Measurements from ENCODE around the gene STAMBP. TPM values are rescaled to one million over a fixed set of nuclear protein-coding genes. Genes with fewer than 3 reads are reported as not detected.

Gene STAMBP
- total and polyA plus RNA-seq, 2 of the 13 experiments (the other 11 are each of a cell fraction or from before 2014, with no cell fraction given): 49.6 to 53.2 TPM

- TF ChIP-seq, protein P1, sequence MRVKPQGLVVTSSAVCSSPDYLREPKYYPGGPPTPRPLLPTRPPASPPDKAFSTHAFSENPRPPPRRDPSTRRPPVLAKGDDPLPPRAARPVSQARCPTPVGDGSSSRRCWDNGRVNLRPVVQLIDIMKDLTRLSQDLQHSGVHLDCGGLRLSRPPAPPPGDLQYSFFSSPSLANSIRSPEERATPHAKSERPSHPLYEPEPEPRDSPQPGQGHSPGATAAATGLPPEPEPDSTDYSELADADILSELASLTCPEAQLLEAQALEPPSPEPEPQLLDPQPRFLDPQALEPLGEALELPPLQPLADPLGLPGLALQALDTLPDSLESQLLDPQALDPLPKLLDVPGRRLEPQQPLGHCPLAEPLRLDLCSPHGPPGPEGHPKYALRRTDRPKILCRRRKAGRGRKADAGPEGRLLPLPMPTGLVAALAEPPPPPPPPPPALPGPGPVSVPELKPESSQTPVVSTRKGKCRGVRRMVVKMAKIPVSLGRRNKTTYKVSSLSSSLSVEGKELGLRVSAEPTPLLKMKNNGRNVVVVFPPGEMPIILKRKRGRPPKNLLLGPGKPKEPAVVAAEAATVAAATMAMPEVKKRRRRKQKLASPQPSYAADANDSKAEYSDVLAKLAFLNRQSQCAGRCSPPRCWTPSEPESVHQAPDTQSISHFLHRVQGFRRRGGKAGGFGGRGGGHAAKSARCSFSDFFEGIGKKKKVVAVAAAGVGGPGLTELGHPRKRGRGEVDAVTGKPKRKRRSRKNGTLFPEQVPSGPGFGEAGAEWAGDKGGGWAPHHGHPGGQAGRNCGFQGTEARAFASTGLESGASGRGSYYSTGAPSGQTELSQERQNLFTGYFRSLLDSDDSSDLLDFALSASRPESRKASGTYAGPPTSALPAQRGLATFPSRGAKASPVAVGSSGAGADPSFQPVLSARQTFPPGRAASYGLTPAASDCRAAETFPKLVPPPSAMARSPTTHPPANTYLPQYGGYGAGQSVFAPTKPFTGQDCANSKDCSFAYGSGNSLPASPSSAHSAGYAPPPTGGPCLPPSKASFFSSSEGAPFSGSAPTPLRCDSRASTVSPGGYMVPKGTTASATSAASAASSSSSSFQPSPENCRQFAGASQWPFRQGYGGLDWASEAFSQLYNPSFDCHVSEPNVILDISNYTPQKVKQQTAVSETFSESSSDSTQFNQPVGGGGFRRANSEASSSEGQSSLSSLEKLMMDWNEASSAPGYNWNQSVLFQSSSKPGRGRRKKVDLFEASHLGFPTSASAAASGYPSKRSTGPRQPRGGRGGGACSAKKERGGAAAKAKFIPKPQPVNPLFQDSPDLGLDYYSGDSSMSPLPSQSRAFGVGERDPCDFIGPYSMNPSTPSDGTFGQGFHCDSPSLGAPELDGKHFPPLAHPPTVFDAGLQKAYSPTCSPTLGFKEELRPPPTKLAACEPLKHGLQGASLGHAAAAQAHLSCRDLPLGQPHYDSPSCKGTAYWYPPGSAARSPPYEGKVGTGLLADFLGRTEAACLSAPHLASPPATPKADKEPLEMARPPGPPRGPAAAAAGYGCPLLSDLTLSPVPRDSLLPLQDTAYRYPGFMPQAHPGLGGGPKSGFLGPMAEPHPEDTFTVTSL (CRISPR knock-in tag; IDR thresholded peaks at IDR 0.05; ENCODE audit: borderline replicate concordance): no peak
- TF ChIP-seq PLSCR1 (CRISPR knock-in tag; IDR thresholded peaks at IDR 0.05; ENCODE audit: borderline replicate concordance): no peak
- peak; percentile 80; the same call in 1 of the 2 replicates for TF ChIP-seq EED (CRISPR knock-in tag; IDR thresholded peaks at IDR 0.05)
- TF ChIP-seq ZBTB38 (CRISPR knock-in tag; IDR thresholded peaks at IDR 0.05): peak; percentile 70; the same call in 1 of the 2 replicates
- peak; percentile 81 for TF ChIP-seq MXD4 (CRISPR knock-in tag; IDR thresholded peaks at IDR 0.05)
- TF ChIP-seq, protein P2, sequence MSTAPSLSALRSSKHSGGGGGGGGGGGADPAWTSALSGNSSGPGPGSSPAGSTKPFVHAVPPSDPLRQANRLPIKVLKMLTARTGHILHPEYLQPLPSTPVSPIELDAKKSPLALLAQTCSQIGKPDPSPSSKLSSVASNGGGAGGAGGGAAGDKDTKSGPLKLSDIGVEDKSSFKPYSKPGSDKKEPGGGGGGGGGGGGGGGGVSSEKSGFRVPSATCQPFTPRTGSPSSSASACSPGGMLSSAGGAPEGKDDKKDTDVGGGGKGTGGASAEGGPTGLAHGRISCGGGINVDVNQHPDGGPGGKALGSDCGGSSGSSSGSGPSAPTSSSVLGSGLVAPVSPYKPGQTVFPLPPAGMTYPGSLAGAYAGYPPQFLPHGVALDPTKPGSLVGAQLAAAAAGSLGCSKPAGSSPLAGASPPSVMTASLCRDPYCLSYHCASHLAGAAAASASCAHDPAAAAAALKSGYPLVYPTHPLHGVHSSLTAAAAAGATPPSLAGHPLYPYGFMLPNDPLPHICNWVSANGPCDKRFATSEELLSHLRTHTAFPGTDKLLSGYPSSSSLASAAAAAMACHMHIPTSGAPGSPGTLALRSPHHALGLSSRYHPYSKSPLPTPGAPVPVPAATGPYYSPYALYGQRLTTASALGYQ (CRISPR knock-in tag; IDR thresholded peaks at IDR 0.05): no peak
- no peak for TF ChIP-seq GATAD2A (CRISPR knock-in tag; IDR thresholded peaks at IDR 0.05)
- no peak for TF ChIP-seq RELA (CRISPR knock-in tag; IDR thresholded peaks at IDR 0.05)
- TF ChIP-seq TAF1 (CRISPR knock-in tag; IDR thresholded peaks at IDR 0.05): peak; percentile 75
- TF ChIP-seq, protein P3, sequence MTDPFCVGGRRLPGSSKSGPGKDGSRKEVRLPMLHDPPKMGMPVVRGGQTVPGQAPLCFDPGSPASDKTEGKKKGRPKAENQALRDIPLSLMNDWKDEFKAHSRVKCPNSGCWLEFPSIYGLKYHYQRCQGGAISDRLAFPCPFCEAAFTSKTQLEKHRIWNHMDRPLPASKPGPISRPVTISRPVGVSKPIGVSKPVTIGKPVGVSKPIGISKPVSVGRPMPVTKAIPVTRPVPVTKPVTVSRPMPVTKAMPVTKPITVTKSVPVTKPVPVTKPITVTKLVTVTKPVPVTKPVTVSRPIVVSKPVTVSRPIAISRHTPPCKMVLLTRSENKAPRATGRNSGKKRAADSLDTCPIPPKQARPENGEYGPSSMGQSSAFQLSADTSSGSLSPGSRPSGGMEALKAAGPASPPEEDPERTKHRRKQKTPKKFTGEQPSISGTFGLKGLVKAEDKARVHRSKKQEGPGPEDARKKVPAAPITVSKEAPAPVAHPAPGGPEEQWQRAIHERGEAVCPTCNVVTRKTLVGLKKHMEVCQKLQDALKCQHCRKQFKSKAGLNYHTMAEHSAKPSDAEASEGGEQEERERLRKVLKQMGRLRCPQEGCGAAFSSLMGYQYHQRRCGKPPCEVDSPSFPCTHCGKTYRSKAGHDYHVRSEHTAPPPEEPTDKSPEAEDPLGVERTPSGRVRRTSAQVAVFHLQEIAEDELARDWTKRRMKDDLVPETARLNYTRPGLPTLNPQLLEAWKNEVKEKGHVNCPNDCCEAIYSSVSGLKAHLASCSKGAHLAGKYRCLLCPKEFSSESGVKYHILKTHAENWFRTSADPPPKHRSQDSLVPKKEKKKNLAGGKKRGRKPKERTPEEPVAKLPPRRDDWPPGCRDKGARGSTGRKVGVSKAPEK (CRISPR knock-in tag; IDR thresholded peaks at IDR 0.05; ENCODE audit: borderline replicate concordance): no peak
- peak; percentile 47; the same call in 1 of the 2 replicates for TF ChIP-seq DNMT3B (CRISPR knock-in tag; conservative IDR thresholded peaks at IDR 0.05)
- TF ChIP-seq TARDBP (CRISPR knock-in tag; IDR thresholded peaks at IDR 0.05): peak; percentile 77; the same call in 1 of the 2 replicates
- TF ChIP-seq HNRNPH1 (optimal IDR thresholded peaks at IDR 0.05; ENCODE audit: low read depth, low read length): peak; percentile 92
- TF ChIP-seq, protein P4, sequence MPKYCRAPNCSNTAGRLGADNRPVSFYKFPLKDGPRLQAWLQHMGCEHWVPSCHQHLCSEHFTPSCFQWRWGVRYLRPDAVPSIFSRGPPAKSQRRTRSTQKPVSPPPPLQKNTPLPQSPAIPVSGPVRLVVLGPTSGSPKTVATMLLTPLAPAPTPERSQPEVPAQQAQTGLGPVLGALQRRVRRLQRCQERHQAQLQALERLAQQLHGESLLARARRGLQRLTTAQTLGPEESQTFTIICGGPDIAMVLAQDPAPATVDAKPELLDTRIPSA (CRISPR knock-in tag; IDR thresholded peaks at IDR 0.05; ENCODE audit: borderline replicate concordance): no peak
- TF ChIP-seq ZNF230 (CRISPR knock-in tag; IDR thresholded peaks at IDR 0.05): no peak
These were observed at the start of gene STAMBP (continued) for GRCh38 chr2:73828818-73829570.
